A549 treated with Mapracorat at 1 μM for 4 hours (cell line): ENCODE data around the gene OR1S1. TPM values are rescaled to one million over a fixed set of nuclear protein-coding genes. Genes with fewer than 3 reads are reported as not detected.

Experiments
- total RNA-seq: library from RNA; stranded (reverse); fragments of 200-300 nt; extraction: Qiagen RNA extraction; gene quantifications from 5 replicates; pipeline ENCODE4 v1.2.3, GENCODE V29; 2022

The OR1S1 gene
- not detected in 5 replicates for total RNA-seq

DNA sequence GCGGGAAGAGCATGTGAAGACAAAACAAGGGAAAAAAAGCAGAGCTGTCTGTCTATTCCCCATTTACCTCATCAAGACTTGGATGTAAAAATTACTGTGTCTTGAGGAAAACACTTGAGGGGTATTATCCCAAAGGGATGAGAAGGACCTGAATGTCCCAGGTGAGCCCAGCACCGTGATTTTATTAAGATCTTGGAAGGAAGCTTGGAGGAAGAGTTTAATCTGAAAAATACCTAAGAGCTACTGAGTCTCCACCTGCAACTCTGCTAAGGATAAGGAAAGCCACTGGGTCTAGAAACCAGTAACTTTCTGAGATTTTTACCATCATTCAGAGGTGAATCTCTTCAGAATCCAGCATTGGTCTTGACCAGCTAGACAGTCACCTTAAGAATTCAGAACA, at the start of gene OR1S1:
Gene OR1S1 (plus strand): TSS at position 301 of the 400 bp plus-strand sequence.

GRCh38 chr11:58188770-58189169, 23.8 kb upstream of the OR1S1 start, which contains the start of gene OR9Q2:
OR9Q2 (plus strand) TSS chr11:58189070; CDS start chr11:58190491, 1,421 bp downstream.

GRCh38 chr11:58204042-58204441, 8.5 kb upstream of the OR1S1 start, which contains the start of gene OR1S2:
OR1S2 (minus strand) TSS chr11:58204142; CDS start chr11:58204142, 0 bp downstream.

Other genes with a start within 250 kb of the OR1S1 start
- not detected in 5 replicates for gene OR9Q1, start 188.8 kb upstream of the OR1S1 start, total RNA-seq
- gene OR6Q1, start 181.8 kb upstream of the OR1S1 start, total RNA-seq, result not detected in 5 replicates
- gene OR9I1, start 87.2 kb upstream of the OR1S1 start, total RNA-seq, result not detected in 5 replicates
- not detected in 5 replicates for gene OR9Q2, start 23.6 kb upstream of the OR1S1 start, total RNA-seq
- gene OR1S2, start 8.6 kb upstream of the OR1S1 start, total RNA-seq, result not detected in 5 replicates
- not detected in 5 replicates for gene OR10Q1, start 16.2 kb downstream of the OR1S1 start, total RNA-seq
- not detected in 5 replicates for gene OR10W1, start 55.5 kb downstream of the OR1S1 start, total RNA-seq
- not detected in 5 replicates for gene OR5B17, start 146.3 kb downstream of the OR1S1 start, total RNA-seq
- not detected in 5 replicates for gene OR5B3, start 194.2 kb downstream of the OR1S1 start, total RNA-seq
- gene OR5B2, start 215.4 kb downstream of the OR1S1 start, total RNA-seq, result not detected in 5 replicates
- gene OR5B12, start 229.5 kb downstream of the OR1S1 start, total RNA-seq, result not detected in 5 replicates